Gastroesophageal sphincter (tissue), 4 donors: ENCODE data around the gene TGM4. TPM values are rescaled to one million over a fixed set of nuclear protein-coding genes. Genes with fewer than 3 reads are reported as not detected.

Source experiments
- ATAC-seq: fragments of 150-250 bp; one replicate; pipeline ENCODE4 v1.9.1; 2016; ENCODE audit warnings: mild to moderate bottlenecking, moderate library complexity
- H3K27ac ChIP-seq, 4 donors: fragments of 200-600 bp; sonication (generic) in 3 of 4; 1 replicate in 3 of 4; 2 replicates in 1 of 4; pipeline ENCODE4 v1.5.1; 2016 to 2019
- H3K27me3 ChIP-seq: fragments of 200-600 bp; sonication (generic); one replicate; pipeline ENCODE4 v1.5.1; 2019
- H3K36me3 ChIP-seq, 2 donors: fragments of 200-600 bp; sonication (generic); one replicate each; pipeline ENCODE4 v1.5.1; 2019; ENCODE audit warnings: control low read depth in 1 of 2
- H3K4me1 ChIP-seq, 3 donors: fragments of 200-600 bp; sonication (generic); 1 replicate in 2 of 3; 2 replicates in 1 of 3; pipeline ENCODE4 v1.5.1; 2016 to 2019; ENCODE audit warnings: control low read depth in 2 of 3
- H3K4me3 ChIP-seq, 2 donors: fragments of 200-600 bp; sonication (generic); one replicate each; pipeline ENCODE4 v1.5.1; 2019; ENCODE audit warnings: mild to moderate bottlenecking in 1 of 2, moderate library complexity in 1 of 2
- H3K9me3 ChIP-seq, 3 donors: fragments of 200-600 bp; sonication (generic); one replicate each; pipeline ENCODE4 v1.5.1; 2017 to 2019; ENCODE audit warnings: control low read depth in 2 of 3
- EP300 ChIP-seq: sonication (generic); formaldehyde crosslinking; IDR thresholded peaks from one replicate; pipeline ENCODE4 v1.6.1; 2017; ENCODE audit warnings: antibody characterized with exemption, mild to moderate bottlenecking
- POLR2A ChIP-seq, 2 donors: fragments of 450-650 bp; IDR thresholded peaks; one replicate each; pipeline ENCODE4 v1.6.1; 2017; ENCODE audit warnings: antibody characterized with exemption in 2 of 2, mild to moderate bottlenecking in 2 of 2, moderate library complexity in 1 of 2
- POLR2AphosphoS5 ChIP-seq: sonication (generic); formaldehyde crosslinking; IDR thresholded peaks from one replicate; pipeline ENCODE4 v1.6.1; 2017; ENCODE audit warnings: antibody characterized with exemption
- WGBS, 2 donors: methylation state at CpG; one replicate each; pipeline ENCODE4 v1.1.5; 2018; ENCODE audit warnings: low coverage in 1 of 2; 5-methylcytosine and 5-hydroxymethylcytosine counted together
- total RNA-seq, 4 donors: library from RNA; depleted of rRNA; stranded (reverse); fragments of >200 nt; gene quantifications; one replicate each; pipeline ENCODE4 v1.1.0, GENCODE V29; 2016
- TF ChIP-seq, protein P1 (sequence below), 4 experiments: fragments of 200-600 bp in 2 of 4; fragments of 450-650 bp in 2 of 4; sonication (generic) in 1 of 4; IDR thresholded peaks; one replicate each; pipeline ENCODE4 v1.5.1; 2017 to 2019; ENCODE audit warnings: antibody characterized with exemption in 4 of 4, mild to moderate bottlenecking in 2 of 4, moderate library complexity in 2 of 4

TGM4 gene
- total RNA-seq, 4 donors from 2014 or later = not detected

DNA sequence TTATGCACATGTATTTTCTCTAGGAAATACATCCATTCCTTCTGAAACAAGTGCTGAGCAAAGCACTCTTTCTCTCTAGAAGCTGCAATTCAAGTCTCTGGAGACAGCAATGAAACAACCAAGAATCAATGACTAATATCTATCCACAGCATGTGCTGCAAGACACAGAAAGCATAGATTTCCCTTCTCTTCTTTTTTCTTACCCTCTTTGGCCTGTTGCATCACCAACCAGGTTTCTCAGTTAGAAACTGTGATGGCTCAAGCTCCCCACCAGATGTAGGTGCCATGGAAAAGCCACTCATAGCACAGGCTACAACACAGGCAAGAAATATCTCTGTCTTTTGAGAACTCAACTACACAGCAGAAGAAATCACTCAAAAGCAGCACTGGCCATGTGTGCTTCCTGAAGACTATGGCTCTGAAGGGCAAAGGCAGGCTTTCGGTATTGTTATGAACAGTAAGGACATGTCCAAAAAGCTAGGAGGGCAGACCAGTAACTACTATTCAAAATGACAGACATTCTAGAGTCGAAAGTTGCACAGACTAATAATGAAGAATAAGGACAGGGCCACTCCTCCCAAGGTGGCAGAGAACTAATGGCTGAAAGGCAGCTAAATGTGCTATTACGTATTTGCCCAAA, 86.1 kb downstream of the TGM4 start:
- Histone ChIP-seq H3K27ac (no peak overlapping the region), H3K4me3 (no peak overlapping the region), H3K9me3 (no peaks in the 10 kb centered on the region), H3K36me3 (peaks cover 0 to 25% of the 10 kb centered on the region in 2 donors), H3K4me1 (peaks cover 0 to 17% (median 0%) of the 10 kb centered on the region in 3 donors), H3K27me3 (no peaks in the 10 kb centered on the region)
- ATAC-seq = no peak
- 91 to 100% methylated on average over 3 of the region's 3 CpGs for WGBS, 2 donors
- TF ChIP-seq EP300 = no peak

DNA sequence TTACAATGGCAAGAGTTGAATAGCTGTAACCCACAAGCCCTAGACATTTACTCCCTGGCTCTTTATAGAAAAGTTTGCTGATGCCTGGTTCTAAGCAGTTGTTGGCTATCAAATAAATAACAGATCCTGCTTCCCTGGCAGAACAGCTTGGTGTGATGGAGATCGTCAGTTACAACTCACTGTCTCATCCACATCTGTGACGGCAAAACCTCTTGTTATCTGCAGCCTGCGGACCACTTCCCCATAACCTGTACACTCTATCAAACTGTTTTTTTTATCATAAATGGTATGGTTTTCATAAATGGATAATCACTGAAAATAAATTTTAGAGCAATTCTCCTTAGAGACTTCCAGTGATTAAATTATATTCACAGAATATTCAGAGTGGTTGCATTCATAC, 87.5 kb downstream of the TGM4 start:
- no peaks in the 10 kb centered on the region for H3K27me3 ChIP-seq
- no peak for ATAC-seq

DNA sequence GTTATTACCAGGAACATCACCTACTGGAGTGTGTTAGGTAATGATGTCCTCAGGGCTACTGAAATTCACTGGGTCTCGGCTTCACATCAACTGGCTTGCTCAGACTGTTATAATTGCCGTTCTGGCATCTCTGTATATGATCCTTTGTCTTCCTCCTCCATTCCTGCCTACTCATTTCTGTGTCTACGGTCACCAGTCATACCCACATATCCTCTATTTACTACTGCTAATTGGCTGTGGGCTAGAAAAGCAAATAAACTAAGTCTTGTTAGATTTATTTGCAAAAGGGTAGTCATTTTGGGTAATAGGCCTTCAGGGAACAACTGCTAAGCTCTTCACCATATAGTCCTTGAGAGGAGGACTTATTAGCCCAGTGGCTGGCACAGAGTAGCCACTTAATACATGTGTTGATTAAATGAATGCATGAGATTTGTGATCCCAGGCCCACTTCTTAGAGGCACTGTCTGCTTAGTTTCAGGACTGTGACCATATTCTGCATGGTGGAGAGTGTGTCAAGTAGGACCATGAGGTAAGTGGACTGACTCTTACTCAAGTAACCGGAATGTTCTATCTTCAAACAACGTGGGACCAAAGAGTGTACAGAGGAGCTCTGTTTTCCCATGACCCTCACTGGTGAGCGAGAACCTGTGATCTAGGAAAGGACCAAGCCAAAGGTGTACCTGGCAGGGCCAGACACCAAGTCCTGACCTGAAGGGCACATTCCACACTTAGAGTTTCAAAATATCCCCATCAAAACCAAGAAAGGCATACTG, 88.4 kb downstream of the TGM4 start:
- TF ChIP-seq EP300 (no peak), POLR2AphosphoS5 (no peak), POLR2A (IDR thresholded peaks at IDR 0.05) (no peak)
- TF ChIP-seq, protein P1, sequence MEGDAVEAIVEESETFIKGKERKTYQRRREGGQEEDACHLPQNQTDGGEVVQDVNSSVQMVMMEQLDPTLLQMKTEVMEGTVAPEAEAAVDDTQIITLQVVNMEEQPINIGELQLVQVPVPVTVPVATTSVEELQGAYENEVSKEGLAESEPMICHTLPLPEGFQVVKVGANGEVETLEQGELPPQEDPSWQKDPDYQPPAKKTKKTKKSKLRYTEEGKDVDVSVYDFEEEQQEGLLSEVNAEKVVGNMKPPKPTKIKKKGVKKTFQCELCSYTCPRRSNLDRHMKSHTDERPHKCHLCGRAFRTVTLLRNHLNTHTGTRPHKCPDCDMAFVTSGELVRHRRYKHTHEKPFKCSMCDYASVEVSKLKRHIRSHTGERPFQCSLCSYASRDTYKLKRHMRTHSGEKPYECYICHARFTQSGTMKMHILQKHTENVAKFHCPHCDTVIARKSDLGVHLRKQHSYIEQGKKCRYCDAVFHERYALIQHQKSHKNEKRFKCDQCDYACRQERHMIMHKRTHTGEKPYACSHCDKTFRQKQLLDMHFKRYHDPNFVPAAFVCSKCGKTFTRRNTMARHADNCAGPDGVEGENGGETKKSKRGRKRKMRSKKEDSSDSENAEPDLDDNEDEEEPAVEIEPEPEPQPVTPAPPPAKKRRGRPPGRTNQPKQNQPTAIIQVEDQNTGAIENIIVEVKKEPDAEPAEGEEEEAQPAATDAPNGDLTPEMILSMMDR (IDR thresholded peaks at IDR 0.05) = no peak
- WGBS, 2 donors = 60 to 87% methylated on average over 1 to 3 of the region's 6 CpGs
- Histone ChIP-seq H3K27me3 (no peaks in the 10 kb centered on the region), H3K4me1 (peaks cover 0 to 10% (median 0%) of the 10 kb centered on the region in 3 donors), H3K4me3 (no peak overlapping the region), H3K36me3 (peaks cover 0 to 19% of the 10 kb centered on the region in 2 donors), H3K27ac (no peak overlapping the region), H3K9me3 (no peaks in the 10 kb centered on the region)
- no peak for ATAC-seq

More for the DNA sequence above, 87.5 kb downstream of the TGM4 start:
- Histone ChIP-seq H3K27ac (no peak overlapping the region), H3K36me3 (peaks cover 0 to 25% of the 10 kb centered on the region in 2 donors), H3K9me3 (no peaks in the 10 kb centered on the region), H3K4me3 (no peak overlapping the region), H3K4me1 (peaks cover 0 to 10% (median 0%) of the 10 kb centered on the region in 3 donors)
- TF ChIP-seq EP300 (no peak), POLR2AphosphoS5 (no peak), POLR2A (IDR thresholded peaks at IDR 0.05) (no peak)
- TF ChIP-seq, protein P1 (IDR thresholded peaks at IDR 0.05) = no peak
- 86 to 100% methylated on average over 2 to 3 of the region's 3 CpGs for WGBS, 2 donors

DNA sequence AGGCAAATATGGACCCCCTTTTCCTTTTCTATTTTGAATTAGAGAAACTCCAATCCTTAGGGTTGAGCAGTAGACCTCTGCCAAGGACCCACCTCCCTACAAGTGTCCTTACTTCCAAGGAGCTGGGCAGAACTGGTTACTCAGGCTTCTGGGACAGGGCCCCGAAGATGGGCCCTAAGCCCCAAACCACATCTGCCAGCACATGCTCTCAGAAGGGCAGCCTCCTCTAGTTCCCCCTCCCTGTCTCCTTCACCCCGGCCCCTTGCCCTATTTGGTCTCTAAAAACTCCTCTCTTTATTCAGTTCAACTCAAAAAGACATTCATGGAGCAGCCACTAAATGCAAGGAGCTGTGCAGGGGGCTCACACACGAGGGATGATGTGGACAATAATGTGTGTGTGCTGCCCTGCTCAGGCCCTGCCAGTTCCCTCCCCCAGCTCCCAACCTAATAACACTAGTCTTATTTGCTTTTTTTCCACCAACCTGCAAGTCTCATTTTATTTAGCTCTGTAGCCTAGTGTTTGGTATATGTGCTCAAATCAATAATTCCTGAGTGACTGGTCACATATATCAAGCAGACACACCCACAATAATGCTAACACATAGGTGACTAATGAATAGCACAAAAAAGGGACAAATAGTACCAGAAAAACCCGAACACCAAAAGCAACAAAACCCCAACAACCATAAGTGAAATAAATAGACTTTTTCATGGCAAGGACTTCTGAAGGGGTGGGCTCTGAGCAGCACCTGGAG, 89.3 kb downstream of the TGM4 start:
- WGBS, 2 donors = 91% methylated on average over 4 of the region's 4 CpGs; no CpG with 5 or more reads in 1 of the 2 donors
- no peak overlapping the region for H3K4me3 ChIP-seq
- TF ChIP-seq POLR2A (IDR thresholded peaks at IDR 0.05) (no peak), POLR2AphosphoS5 (no peak), EP300 (no peak)
- TF ChIP-seq, protein P1 (IDR thresholded peaks at IDR 0.05) = no peak
- no peak for ATAC-seq
- no peaks in the 10 kb centered on the region for H3K27me3 ChIP-seq
- no peak overlapping the region for H3K27ac ChIP-seq
- peaks cover 0 to 10% of the 10 kb centered on the region in 2 donors for H3K36me3 ChIP-seq
- H3K4me1 ChIP-seq = peaks cover 0 to 10% (median 0%) of the 10 kb centered on the region in 3 donors
- H3K9me3 ChIP-seq = no peaks in the 10 kb centered on the region

Other genes with a start within 250 kb of the TGM4 start
- 10 to 100 TPM; 17.5 to 37.8 (median 22.9) TPM for gene ZNF197, start 249.6 kb upstream of the TGM4 start, total RNA-seq
- 10 to 100 TPM in 3 of 4 donors, 1 to 10 TPM in 1; 9.1 to 27.6 (median 13.1) TPM for gene ZNF35, start 225.9 kb upstream of the TGM4 start, total RNA-seq
- gene ZNF502, start 161.9 kb upstream of the TGM4 start, total RNA-seq = 1 to 10 TPM; 5.0 to 10.0 (median 5.5) TPM
- gene ZNF501, start 145.0 kb upstream of the TGM4 start, total RNA-seq = 10 to 100 TPM in 1 of 4 donors, 1 to 10 TPM in 3; 7.0 to 16.3 (median 9.0) TPM
- gene KIAA1143, start 113.0 kb upstream of the TGM4 start, total RNA-seq = 10 to 100 TPM; 27.7 to 41.5 (median 36.5) TPM
- gene KIF15, start 112.8 kb upstream of the TGM4 start, total RNA-seq = 1 to 10 TPM in 1 of 4 donors, under 1 TPM in 3; 0.13 to 2.4 (median 0.51) TPM
- gene TMEM42, start 12.7 kb upstream of the TGM4 start, total RNA-seq = 10 to 100 TPM in 2 of 4 donors, 1 to 10 TPM in 2; 7.0 to 14.9 (median 9.0) TPM
- gene ZDHHC3, start 101.6 kb downstream of the TGM4 start, total RNA-seq = 10 to 100 TPM; 66.6 to 91.2 (median 78.5) TPM
- gene EXOSC7, start 101.6 kb downstream of the TGM4 start, total RNA-seq = 10 to 100 TPM; 40.6 to 52.8 (median 46.0) TPM
- 100 to 1,000 TPM in 1 of 4 donors, 10 to 100 TPM in 3; 20.4 to 127 (median 77.6) TPM for gene CLEC3B, start 151.7 kb downstream of the TGM4 start, total RNA-seq